HepG2 (cell line): ENCODE results near the gene HAGHL. TPM values are rescaled to one million over a fixed set of nuclear protein-coding genes. Genes with fewer than 3 reads are reported as not detected.

Experiments
- HES4 ChIP-seq: sonication (generic); formaldehyde crosslinking; IDR thresholded peaks from 2 replicates; pipeline ENCODE4 v1.9.0; 2021; ENCODE audit warnings: mild to moderate bottlenecking, missing genetic modification reagents, borderline replicate concordance
- HNRNPLL ChIP-seq: fragments of 200-400 bp; formaldehyde crosslinking; IDR thresholded peaks from 2 replicates; pipeline ENCODE4 v1.6.1; 2017; ENCODE audit warnings: mild to moderate bottlenecking, low read depth, low read length; ENCODE audit not compliant: poor library complexity, severe bottlenecking
- MXI1 ChIP-seq: IDR thresholded peaks from 3 replicates; pipeline ENCODE4 v1.6.1; 2012; ENCODE audit warnings: low read depth, low read length, inconsistent platforms, borderline replicate concordance
- NFKBIZ ChIP-seq: IDR thresholded peaks from 2 replicates; pipeline ENCODE4 v1.6.1; 2018; ENCODE audit warnings: missing genetic modification reagents, missing compliant biosample characterization
- PHF21A ChIP-seq: sonication (generic); formaldehyde crosslinking; IDR thresholded peaks from 2 replicates; pipeline ENCODE4 v1.5.0; 2020; ENCODE audit warnings: mild to moderate bottlenecking, missing genetic modification reagents
- POLR2A ChIP-seq, 2 experiments: IDR thresholded peaks; 2 replicates each; pipeline ENCODE4 v1.6.1; 2011; ENCODE audit warnings: low read depth in 2 of 2, low read length in 2 of 2, mild to moderate bottlenecking in 1 of 2, moderate library complexity in 1 of 2; ENCODE audit not compliant: insufficient read depth in 1 of 2
- YY1 ChIP-seq: IDR thresholded peaks from 2 replicates; pipeline ENCODE4 v1.6.1; 2011; ENCODE audit warnings: low read length, low read depth, moderate library complexity, mild to moderate bottlenecking; ENCODE audit not compliant: insufficient read depth, insufficient replicate concordance
- ZBTB8A ChIP-seq: sonication (generic); formaldehyde crosslinking; IDR thresholded peaks from 2 replicates; pipeline ENCODE4 v1.4.0; 2020; ENCODE audit warnings: mild to moderate bottlenecking, low read depth, missing genetic modification reagents, borderline replicate concordance
- ZEB1 ChIP-seq: IDR thresholded peaks from 2 replicates; pipeline ENCODE4 v1.6.1; 2012; ENCODE audit warnings: mild to moderate bottlenecking, low read depth, inconsistent platforms; ENCODE audit not compliant: insufficient replicate concordance
- ZFYVE20 ChIP-seq: sonication (generic); formaldehyde crosslinking; IDR thresholded peaks from 2 replicates; pipeline ENCODE4 v1.8.0; 2023; ENCODE audit warnings: low read depth, mild to moderate bottlenecking, moderate library complexity, missing genetic modification reagents, borderline replicate concordance
- ZNF776 ChIP-seq: sonication (generic); formaldehyde crosslinking; IDR thresholded peaks from 2 replicates; pipeline ENCODE4 v1.4.0; 2020; ENCODE audit warnings: mild to moderate bottlenecking, missing genetic modification reagents
- polyA plus RNA-seq, 8 experiments: library from polyadenylated mRNA; depleted of rRNA in 3 of 8; stranded (reverse) in 7 of 8; unstranded in 1 of 8; fragments of >200 nt; fragmentation: Illumina TruSeq in 4 of 8; extraction: Trizol in 4 of 8; gene quantifications; 2 replicates each; pipeline versions ENCODE4 v1.2.1 to v1.2.3, GENCODE V29; 2011 to 2016; ENCODE audit warnings: low read depth in 4 of 8, missing spikeins in 1 of 8, mixed read lengths in 1 of 8; ENCODE audit not compliant: insufficient read depth in 1 of 8
- total RNA-seq, 5 experiments: library from RNA; depleted of rRNA; stranded (reverse); fragments of >200 nt; fragmentation: Illumina TruSeq; extraction: Trizol; gene quantifications; 2 replicates each; pipeline ENCODE4 v1.2.3, GENCODE V29; 2016; ENCODE audit warnings: low read depth in 1 of 5
- TF ChIP-seq, protein P1 (sequence below): sonication (generic); formaldehyde crosslinking; IDR thresholded peaks from 2 replicates; pipeline ENCODE4 v1.4.0; 2020; ENCODE audit warnings: missing genetic modification reagents
- TF ChIP-seq, protein P2 (sequence below): IDR thresholded peaks from 2 replicates; pipeline ENCODE4 v1.6.1; 2016; ENCODE audit warnings: mild to moderate bottlenecking, missing biosample characterization, missing genetic modification reagents
- TF ChIP-seq, protein P3 (sequence below): sonication (generic); formaldehyde crosslinking; IDR thresholded peaks from 2 replicates; pipeline ENCODE4 v1.8.0; 2022; ENCODE audit warnings: mild to moderate bottlenecking, missing genetic modification reagents; ENCODE audit not compliant: insufficient replicate concordance
- TF ChIP-seq, protein P4 (sequence below), 2 experiments: sonication (generic) in 1 of 2; formaldehyde crosslinking in 1 of 2; IDR thresholded peaks; 2 replicates each; pipeline versions ENCODE4 v1.6.1 to v1.9.0; 2014 to 2022; ENCODE audit warnings: antibody characterized with exemption in 1 of 2, borderline replicate concordance in 1 of 2, inconsistent platforms in 1 of 2, low read depth in 1 of 2, missing genetic modification reagents in 1 of 2

HAGHL gene
- total and polyA plus RNA-seq, 2 of the 13 experiments (the other 11 are each of a cell fraction or from before 2014, with no cell fraction given): 3.4 to 8.4 TPM

DNA sequence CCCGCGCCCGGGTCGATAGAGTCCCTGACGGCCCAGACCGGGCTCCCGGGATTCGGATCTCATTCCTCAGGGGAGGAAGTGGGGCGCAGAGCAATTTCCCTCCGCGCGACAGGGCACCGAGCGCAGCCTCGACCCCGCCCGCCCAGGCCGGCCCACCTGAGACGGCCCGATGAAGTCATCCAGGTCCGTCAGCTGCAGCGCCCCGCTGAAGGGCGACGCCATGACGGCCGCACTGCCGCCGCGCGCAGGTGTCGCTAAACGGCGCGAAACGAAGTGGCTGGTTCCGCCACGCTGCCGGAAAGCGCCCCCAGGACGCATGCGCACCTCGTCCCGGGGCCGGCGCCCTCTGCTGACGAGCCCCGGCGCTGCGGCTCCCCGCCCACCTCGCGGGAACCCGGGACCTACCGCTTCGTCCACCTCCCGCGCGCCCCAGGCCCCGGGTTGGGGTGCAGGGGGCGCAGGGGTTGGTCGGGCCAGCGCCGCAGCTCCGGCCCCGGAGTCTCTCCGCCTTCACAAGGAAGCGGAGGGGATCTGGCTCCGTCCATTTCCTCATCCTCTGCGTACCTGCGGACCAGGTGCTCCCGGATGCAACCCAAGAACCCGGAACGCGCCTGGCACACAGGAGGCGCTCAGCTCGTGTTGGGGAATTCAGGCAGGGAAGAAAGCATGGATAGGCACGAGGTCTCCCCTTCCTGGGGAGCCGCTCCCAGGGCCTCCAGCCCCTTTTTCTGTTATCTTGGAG lies 14.0 kb downstream of the HAGHL start, which contains the start of gene CIAO3 (continued):
- TF ChIP-seq PHF21A (CRISPR knock-in tag): peak; percentile 72; the same call in 1 of the 2 replicates
- peak; percentile 97 for TF ChIP-seq YY1
- TF ChIP-seq HES4 (CRISPR knock-in tag): peak; percentile 83
- peak; percentile 96; the same call in 2 of the 3 replicates for TF ChIP-seq MXI1
- TF ChIP-seq, protein P1, sequence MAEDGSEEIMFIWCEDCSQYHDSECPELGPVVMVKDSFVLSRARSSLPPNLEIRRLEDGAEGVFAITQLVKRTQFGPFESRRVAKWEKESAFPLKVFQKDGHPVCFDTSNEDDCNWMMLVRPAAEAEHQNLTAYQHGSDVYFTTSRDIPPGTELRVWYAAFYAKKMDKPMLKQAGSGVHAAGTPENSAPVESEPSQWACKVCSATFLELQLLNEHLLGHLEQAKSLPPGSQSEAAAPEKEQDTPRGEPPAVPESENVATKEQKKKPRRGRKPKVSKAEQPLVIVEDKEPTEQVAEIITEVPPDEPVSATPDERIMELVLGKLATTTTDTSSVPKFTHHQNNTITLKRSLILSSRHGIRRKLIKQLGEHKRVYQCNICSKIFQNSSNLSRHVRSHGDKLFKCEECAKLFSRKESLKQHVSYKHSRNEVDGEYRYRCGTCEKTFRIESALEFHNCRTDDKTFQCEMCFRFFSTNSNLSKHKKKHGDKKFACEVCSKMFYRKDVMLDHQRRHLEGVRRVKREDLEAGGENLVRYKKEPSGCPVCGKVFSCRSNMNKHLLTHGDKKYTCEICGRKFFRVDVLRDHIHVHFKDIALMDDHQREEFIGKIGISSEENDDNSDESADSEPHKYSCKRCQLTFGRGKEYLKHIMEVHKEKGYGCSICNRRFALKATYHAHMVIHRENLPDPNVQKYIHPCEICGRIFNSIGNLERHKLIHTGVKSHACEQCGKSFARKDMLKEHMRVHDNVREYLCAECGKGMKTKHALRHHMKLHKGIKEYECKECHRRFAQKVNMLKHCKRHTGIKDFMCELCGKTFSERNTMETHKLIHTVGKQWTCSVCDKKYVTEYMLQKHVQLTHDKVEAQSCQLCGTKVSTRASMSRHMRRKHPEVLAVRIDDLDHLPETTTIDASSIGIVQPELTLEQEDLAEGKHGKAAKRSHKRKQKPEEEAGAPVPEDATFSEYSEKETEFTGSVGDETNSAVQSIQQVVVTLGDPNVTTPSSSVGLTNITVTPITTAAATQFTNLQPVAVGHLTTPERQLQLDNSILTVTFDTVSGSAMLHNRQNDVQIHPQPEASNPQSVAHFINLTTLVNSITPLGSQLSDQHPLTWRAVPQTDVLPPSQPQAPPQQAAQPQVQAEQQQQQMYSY (CRISPR knock-in tag): peak; percentile 24; the same call in 1 of the 2 replicates
- TF ChIP-seq ZNF776 (CRISPR knock-in tag): peak; percentile 54; the same call in 1 of the 2 replicates
- TF ChIP-seq ZBTB8A: no peak
- TF ChIP-seq ZFYVE20 (CRISPR knock-in tag): 0 out of 2 replicates have a peak, but pooled peaks have one; percentile 39
- TF ChIP-seq, protein P2, sequence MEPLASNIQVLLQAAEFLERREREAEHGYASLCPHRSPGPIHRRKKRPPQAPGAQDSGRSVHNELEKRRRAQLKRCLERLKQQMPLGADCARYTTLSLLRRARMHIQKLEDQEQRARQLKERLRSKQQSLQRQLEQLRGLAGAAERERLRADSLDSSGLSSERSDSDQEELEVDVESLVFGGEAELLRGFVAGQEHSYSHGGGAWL (CRISPR knock-in tag): peak; percentile 43; the same call in 1 of the 2 replicates
- peak; percentile 59; the same call in 1 of the 2 replicates for TF ChIP-seq NFKBIZ (CRISPR knock-in tag)
- TF ChIP-seq, protein P3, sequence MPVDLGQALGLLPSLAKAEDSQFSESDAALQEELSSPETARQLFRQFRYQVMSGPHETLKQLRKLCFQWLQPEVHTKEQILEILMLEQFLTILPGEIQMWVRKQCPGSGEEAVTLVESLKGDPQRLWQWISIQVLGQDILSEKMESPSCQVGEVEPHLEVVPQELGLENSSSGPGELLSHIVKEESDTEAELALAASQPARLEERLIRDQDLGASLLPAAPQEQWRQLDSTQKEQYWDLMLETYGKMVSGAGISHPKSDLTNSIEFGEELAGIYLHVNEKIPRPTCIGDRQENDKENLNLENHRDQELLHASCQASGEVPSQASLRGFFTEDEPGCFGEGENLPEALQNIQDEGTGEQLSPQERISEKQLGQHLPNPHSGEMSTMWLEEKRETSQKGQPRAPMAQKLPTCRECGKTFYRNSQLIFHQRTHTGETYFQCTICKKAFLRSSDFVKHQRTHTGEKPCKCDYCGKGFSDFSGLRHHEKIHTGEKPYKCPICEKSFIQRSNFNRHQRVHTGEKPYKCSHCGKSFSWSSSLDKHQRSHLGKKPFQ (CRISPR knock-in tag): peak; percentile 18
- TF ChIP-seq, protein P4, sequence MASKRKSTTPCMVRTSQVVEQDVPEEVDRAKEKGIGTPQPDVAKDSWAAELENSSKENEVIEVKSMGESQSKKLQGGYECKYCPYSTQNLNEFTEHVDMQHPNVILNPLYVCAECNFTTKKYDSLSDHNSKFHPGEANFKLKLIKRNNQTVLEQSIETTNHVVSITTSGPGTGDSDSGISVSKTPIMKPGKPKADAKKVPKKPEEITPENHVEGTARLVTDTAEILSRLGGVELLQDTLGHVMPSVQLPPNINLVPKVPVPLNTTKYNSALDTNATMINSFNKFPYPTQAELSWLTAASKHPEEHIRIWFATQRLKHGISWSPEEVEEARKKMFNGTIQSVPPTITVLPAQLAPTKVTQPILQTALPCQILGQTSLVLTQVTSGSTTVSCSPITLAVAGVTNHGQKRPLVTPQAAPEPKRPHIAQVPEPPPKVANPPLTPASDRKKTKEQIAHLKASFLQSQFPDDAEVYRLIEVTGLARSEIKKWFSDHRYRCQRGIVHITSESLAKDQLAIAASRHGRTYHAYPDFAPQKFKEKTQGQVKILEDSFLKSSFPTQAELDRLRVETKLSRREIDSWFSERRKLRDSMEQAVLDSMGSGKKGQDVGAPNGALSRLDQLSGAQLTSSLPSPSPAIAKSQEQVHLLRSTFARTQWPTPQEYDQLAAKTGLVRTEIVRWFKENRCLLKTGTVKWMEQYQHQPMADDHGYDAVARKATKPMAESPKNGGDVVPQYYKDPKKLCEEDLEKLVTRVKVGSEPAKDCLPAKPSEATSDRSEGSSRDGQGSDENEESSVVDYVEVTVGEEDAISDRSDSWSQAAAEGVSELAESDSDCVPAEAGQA (IDR thresholded peaks at IDR 0.05; ENCODE audit: low read depth): peak; percentile 89
- TF ChIP-seq, protein P4 (CRISPR knock-in tag; IDR thresholded peaks at IDR 0.05; ENCODE audit: borderline replicate concordance): no peak
- TF ChIP-seq POLR2A (IDR thresholded peaks at IDR 0.05; ENCODE audit: insufficient read depth in 1 of 2, low read depth in 2 of 2, low read length in 2 of 2): peak; percentile 50 to 68; a peak in 3 of 4 replicates
- peak; percentile 98 for TF ChIP-seq ZEB1
- TF ChIP-seq HNRNPLL: peak; percentile 58
